Nephron (organoid): ENCODE measurements around the gene SHISA7.

ENCODE experiments used
- H3K27ac Mint-ChIP-seq, 3 experiments: 2 replicates each; pipeline ENCODE4 v1.8.0; 2020; ENCODE audit warnings: mixed read lengths in 3 of 3, mild to moderate bottlenecking in 2 of 3, moderate library complexity in 1 of 3
- H3K27me3 Mint-ChIP-seq: 2 replicates; pipeline ENCODE4 v1.8.0; 2021; ENCODE audit warnings: low read depth, mild to moderate bottlenecking, moderate library complexity, mixed read lengths
- H3K36me3 Mint-ChIP-seq: 2 replicates; pipeline ENCODE4 v1.8.0; 2020; ENCODE audit warnings: low read depth, mixed read lengths
- H3K4me1 Mint-ChIP-seq: 2 replicates; pipeline ENCODE4 v1.8.0; 2020; ENCODE audit warnings: mixed read lengths
- H3K4me3 Mint-ChIP-seq, 3 experiments: 2 replicates each; pipeline ENCODE4 v1.8.0; 2020; ENCODE audit warnings: mild to moderate bottlenecking in 3 of 3, mixed read lengths in 3 of 3, moderate library complexity in 2 of 3
- H3K9me3 Mint-ChIP-seq: 2 replicates; pipeline ENCODE4 v1.8.0; 2020; ENCODE audit warnings: mixed read lengths
- CTCF ChIP-seq, 3 experiments: fragments of 200-600 bp; sonication (generic); IDR thresholded peaks; one replicate each; pipeline ENCODE4 v1.5.0; 2021; ENCODE audit warnings: antibody characterized with exemption in 3 of 3; ENCODE audit not compliant: unreplicated experiment in 3 of 3

The SHISA7 gene

GRCh38 chr19:55389386-55390317 lies 53.4 kb downstream of the SHISA7 start:
- Mint-ChIP-seq H3K27ac (peak overlapping the region in 1 of 3 experiments; percentile 33), H3K36me3 (peaks cover 44% of the 10 kb centered on the region), H3K4me3 (peak overlapping the region; percentile 64 to 83 (median 66)), H3K27me3 (no peaks in the 10 kb centered on the region), H3K9me3 (no peaks in the 10 kb centered on the region), H3K4me1 (peaks cover 52% of the 10 kb centered on the region)
- TF ChIP-seq CTCF (IDR thresholded peaks at IDR 0.05; ENCODE audit: unreplicated experiment in 3 of 3): no peak

- peak overlapping the region; percentile 100 for H3K4me3 Mint-ChIP-seq
- peaks cover 44% of the 10 kb centered on the region for H3K36me3 Mint-ChIP-seq
- H3K27ac Mint-ChIP-seq: no peak overlapping the region
- H3K4me1 Mint-ChIP-seq: peaks cover 52% of the 10 kb centered on the region
- H3K27me3 Mint-ChIP-seq: no peaks in the 10 kb centered on the region
- TF ChIP-seq CTCF (IDR thresholded peaks at IDR 0.05; ENCODE audit: unreplicated experiment in 3 of 3): no peak
- no peaks in the 10 kb centered on the region for H3K9me3 Mint-ChIP-seq
Observed at GRCh38 chr19:55387736-55388497, 55.2 kb downstream of the SHISA7 start.

- Mint-ChIP-seq H3K9me3 (no peaks in the 10 kb centered on the region), H3K4me1 (peaks cover 48% of the 10 kb centered on the region), H3K4me3 (peak overlapping the region; percentile 100), H3K27me3 (peaks cover 6% of the 10 kb centered on the region), H3K27ac (peak overlapping the region; percentile 92 to 98 (median 98)), H3K36me3 (peaks cover 35% of the 10 kb centered on the region)
- no peak for TF ChIP-seq CTCF (IDR thresholded peaks at IDR 0.05; ENCODE audit: unreplicated experiment in 3 of 3)
Observed at GRCh38 chr19:55386493-55386971, 56.6 kb downstream of the SHISA7 start.

- H3K4me1 Mint-ChIP-seq: peaks cover 49% of the 10 kb centered on the region
- H3K9me3 Mint-ChIP-seq: no peaks in the 10 kb centered on the region
Observed at GRCh38 chr19:55385724-55386492, 57.2 kb downstream of the SHISA7 start, which contains the start of gene RPL28. Gene RPL28 (plus strand): TSS chr19:55385932. CDS start chr19:55386358, 426 bp downstream.

More at GRCh38 chr19:55385724-55386492, 57.2 kb downstream of the SHISA7 start, which contains the start of gene RPL28:
- Mint-ChIP-seq H3K36me3 (peaks cover 35% of the 10 kb centered on the region), H3K27me3 (peaks cover 6% of the 10 kb centered on the region), H3K4me3 (peak within 1 kb of the TSS; percentile 100), H3K27ac (peak within 1 kb of the TSS; percentile 92 to 98 (median 98))
- no peak for TF ChIP-seq CTCF (IDR thresholded peaks at IDR 0.05; ENCODE audit: unreplicated experiment in 3 of 3)
